ENCODE results near the gene HSFX2. TPM values are rescaled to one million over a fixed set of nuclear protein-coding genes. Genes with fewer than 3 reads are reported as not detected.
"Not testable (repeated sequence)": the region's sequence is repeated elsewhere in the genome, so short reads cannot be mapped to it uniquely, and the experiment has no call there.

The HSFX2 gene
- total RNA-seq, 1 experiment from 2014 or later = 0.26 TPM

DNA sequence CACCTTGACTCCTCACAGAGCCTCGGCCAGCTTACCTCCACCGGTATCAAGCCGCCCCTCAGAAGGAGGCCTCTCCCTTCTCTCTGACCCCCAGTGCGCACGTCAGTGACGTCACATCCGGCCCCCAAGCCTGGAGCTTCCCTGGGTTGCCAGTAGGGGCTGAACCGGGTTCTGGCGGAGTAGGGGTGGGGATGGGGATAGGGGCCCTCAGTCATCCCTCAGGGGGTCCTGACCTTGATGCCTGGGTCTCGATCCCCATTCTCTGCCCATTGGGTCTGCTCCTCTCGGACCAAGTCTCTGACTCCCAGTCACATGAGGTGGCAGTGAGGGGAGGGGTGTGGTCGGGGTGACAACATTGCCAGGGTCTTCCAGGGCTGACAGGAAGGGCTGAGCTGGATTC is 7.8 kb downstream of the HSFX2 start, which contains the start of gene MAGEA9B:
TSS of gene MAGEA9B (minus strand) at position 101 of the 400 bp plus-strand sequence. CDS start 4,280 bp downstream, outside the sequence.
- BruUV-seq (replicated peaks); H3K9me3 ChIP-seq (ENCODE audit: control insufficient read depth, insufficient read depth, low read depth, low read length); ATAC-seq; DNase-seq (ENCODE audit: low read depth, low spot score); H3K36me3 ChIP-seq (ENCODE audit: control insufficient read depth, insufficient read depth, low read length); H3K27ac ChIP-seq (ENCODE audit: low read length); H3K27me3 ChIP-seq (ENCODE audit: control insufficient read depth, insufficient read depth, low read length); H3K4me1 ChIP-seq (ENCODE audit: control insufficient read depth, insufficient read depth, low read length); intact Hi-C loops (cut with micrococcal nuclease; ENCODE audit: unreplicated experiment); H3K4me3 ChIP-seq (ENCODE audit: low read depth in 2 of 2, low read length in 2 of 2); POLR2A ChIA-PET; CTCF ChIA-PET; in situ Hi-C loops (cut with HindIII; ENCODE audit: low pct_unique_long_range_greater_than_20kb, low sequenced_read_pairs): not testable (repeated sequence)

- in situ Hi-C loops (cut with HindIII; ENCODE audit: low pct_unique_long_range_greater_than_20kb, low sequenced_read_pairs); H3K36me3 ChIP-seq (ENCODE audit: control insufficient read depth, insufficient read depth, low read length); intact Hi-C loops (cut with micrococcal nuclease; ENCODE audit: unreplicated experiment); H3K27ac ChIP-seq (ENCODE audit: low read length); H3K4me1 ChIP-seq (ENCODE audit: control insufficient read depth, insufficient read depth, low read length); CTCF ChIA-PET; POLR2A ChIA-PET; H3K4me3 ChIP-seq (ENCODE audit: low read depth in 2 of 2, low read length in 2 of 2); H3K9me3 ChIP-seq (ENCODE audit: control insufficient read depth, insufficient read depth, low read depth, low read length); DNase-seq (ENCODE audit: low read depth, low spot score); H3K27me3 ChIP-seq (ENCODE audit: control insufficient read depth, insufficient read depth, low read length); ATAC-seq; BruUV-seq (replicated peaks): not testable (repeated sequence)
Observed at GRCh38 chrX:149585631-149586030, 9.5 kb downstream of the HSFX2 start.

DNA sequence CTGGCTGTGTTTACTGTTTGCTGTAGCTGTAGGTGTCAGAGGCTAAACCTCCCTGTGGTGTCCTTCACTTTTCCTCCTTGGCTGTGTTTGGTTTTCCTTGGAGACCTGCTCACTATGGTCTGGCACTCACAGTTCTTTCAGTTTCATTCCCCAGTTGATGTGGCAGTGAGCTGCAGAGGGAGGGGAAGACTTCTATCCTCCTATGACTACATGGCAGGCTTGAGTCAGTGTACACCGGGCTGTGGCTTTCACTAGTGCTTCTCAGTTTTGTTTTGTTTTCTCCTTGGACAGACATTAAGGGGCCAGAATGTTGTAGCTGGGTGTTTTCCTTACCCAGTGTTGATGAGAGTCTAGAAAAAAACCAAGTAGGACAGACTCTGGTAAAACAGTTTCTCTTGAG is 21.7 kb downstream of the HSFX2 start:
- H3K36me3 ChIP-seq (ENCODE audit: control insufficient read depth, insufficient read depth, low read length); BruUV-seq (replicated peaks); intact Hi-C loops (cut with micrococcal nuclease; ENCODE audit: unreplicated experiment); H3K4me3 ChIP-seq (ENCODE audit: low read depth in 2 of 2, low read length in 2 of 2); POLR2A ChIA-PET; H3K4me1 ChIP-seq (ENCODE audit: control insufficient read depth, insufficient read depth, low read length); H3K27me3 ChIP-seq (ENCODE audit: control insufficient read depth, insufficient read depth, low read length); DNase-seq (ENCODE audit: low read depth, low spot score); H3K9me3 ChIP-seq (ENCODE audit: control insufficient read depth, insufficient read depth, low read depth, low read length); CTCF ChIA-PET; H3K27ac ChIP-seq (ENCODE audit: low read length); in situ Hi-C loops (cut with HindIII; ENCODE audit: low pct_unique_long_range_greater_than_20kb, low sequenced_read_pairs): not testable (repeated sequence)
- peak; percentile 48; the same call in 1 of the 2 replicates for ATAC-seq

GRCh38 chrX:149572743-149573142 is 22.4 kb downstream of the HSFX2 start:
- Histone ChIP-seq H3K4me3 (ENCODE audit: low read depth in 2 of 2, low read length in 2 of 2) (no peak overlapping the region), H3K27me3 (ENCODE audit: control insufficient read depth, insufficient read depth, low read length) (no peaks in the 10 kb centered on the region; the same call in 1 of the 2 replicates), H3K4me1 (ENCODE audit: control insufficient read depth, insufficient read depth, low read length) (no peaks in the 10 kb centered on the region), H3K27ac (ENCODE audit: low read length) (no peak overlapping the region), H3K36me3 (ENCODE audit: control insufficient read depth, insufficient read depth, low read length) (no peaks in the 10 kb centered on the region), H3K9me3 (ENCODE audit: control insufficient read depth, insufficient read depth, low read depth, low read length) (no peaks in the 10 kb centered on the region)
- in situ Hi-C loops (cut with HindIII; ENCODE audit: low pct_unique_long_range_greater_than_20kb, low sequenced_read_pairs) = no loop called here
- ATAC-seq (no peak), DNase-seq (ENCODE audit: low read depth, low spot score) (no peak)
- no TSS peak for BruUV-seq (replicated peaks)
- ChIA-PET POLR2A (no interaction called here), CTCF (no interaction called here)
- no peak for TF ChIP-seq POLR2AphosphoS5 (IDR thresholded peaks at IDR 0.05; ENCODE audit: low read depth, low read length)
- TF ChIP-seq CTCF (IDR thresholded peaks at IDR 0.05) = no peak
- TF ChIP-seq SIN3A (IDR thresholded peaks at IDR 0.05; ENCODE audit: borderline replicate concordance, insufficient read depth, low read depth, low read length) = no peak
- no peak for TF ChIP-seq TCF7L2 (IDR thresholded peaks at IDR 0.05; ENCODE audit: low read depth, low read length)
- TF ChIP-seq REST (IDR thresholded peaks at IDR 0.05; ENCODE audit: insufficient read depth in 1 of 2, low read depth in 2 of 2, low read length in 1 of 2) = no peak
- intact Hi-C loops (cut with micrococcal nuclease; ENCODE audit: unreplicated experiment) = no loop called here

Data from Panc1 (cell line).